CD4-positive, alpha-beta T cell treated with Interleukin-21 for 1 hour (primary cell): Measurements from ENCODE around the gene FKBP5.
A peak's percentile ranks its signal among the peaks of the same experiment; 100 is the strongest.
"Not testable (repeated sequence)": the region's sequence is repeated elsewhere in the genome, so short reads cannot be mapped to it uniquely, and the experiment has no call there.

Experiments
- DNase-seq: peaks from one replicate; pipeline ENCODE4 v3.0.0-alpha.2; 2020

Gene FKBP5

GRCh38 chr6:35607517-35608233 lies 81.0 kb downstream of the FKBP5 start:
- DNase-seq: no peak

- DNase-seq: no peak
Observed at GRCh38 chr6:35605600-35605999, 83.1 kb downstream of the FKBP5 start.

- no peak for DNase-seq
Observed at GRCh38 chr6:35603326-35604202, 85.2 kb downstream of the FKBP5 start.

DNA sequence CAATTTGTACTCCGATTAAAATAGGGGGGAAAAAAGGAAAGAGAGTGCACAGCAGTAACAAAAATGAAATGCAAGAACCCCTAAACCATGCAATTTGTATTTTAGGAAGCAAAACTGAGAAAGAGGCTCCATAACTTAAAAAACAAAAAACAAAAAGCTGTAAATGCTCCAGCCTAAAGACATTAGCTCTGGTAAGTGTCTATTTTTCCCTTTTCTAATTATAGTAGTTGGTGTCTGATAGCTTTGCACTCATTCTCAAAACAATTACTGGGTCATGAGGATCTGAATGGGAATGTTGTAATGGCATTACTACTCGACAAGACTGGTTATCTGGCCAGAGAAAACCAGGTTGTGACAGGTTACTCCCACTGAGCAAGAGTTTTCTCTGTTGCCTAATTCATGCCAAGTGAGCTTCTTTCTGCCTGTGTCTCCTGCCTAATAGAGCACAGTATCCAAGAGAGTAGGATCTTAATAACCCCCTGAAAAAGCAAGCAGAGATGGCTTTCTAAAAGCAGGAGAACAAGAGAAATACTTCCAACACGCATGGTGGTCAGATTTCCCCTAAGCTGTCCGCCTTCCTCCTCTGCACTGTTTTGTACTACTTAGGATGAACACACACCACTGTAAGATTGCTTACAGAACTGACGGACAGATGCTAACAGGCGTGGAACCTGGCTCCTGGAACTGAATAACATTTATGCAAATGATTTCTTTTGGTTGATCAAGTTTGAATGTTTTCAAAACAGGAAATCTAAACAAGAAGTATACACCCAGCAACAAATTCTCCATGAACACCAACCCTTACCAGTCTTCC lies 86.4 kb downstream of the FKBP5 start:
- peak; percentile 29 for DNase-seq

- DNase-seq: peak; percentile 83
Observed at GRCh38 chr6:35601331-35602132, 87.2 kb downstream of the FKBP5 start.

- DNase-seq: peak; percentile 32
Observed at GRCh38 chr6:35600659-35601125, 88.0 kb downstream of the FKBP5 start.

GRCh38 chr6:35599761-35600658 lies 88.7 kb downstream of the FKBP5 start:
- DNase-seq: no peak

GRCh38 chr6:35598621-35599020 lies 90.1 kb downstream of the FKBP5 start:
- not testable (repeated sequence) for DNase-seq

DNA sequence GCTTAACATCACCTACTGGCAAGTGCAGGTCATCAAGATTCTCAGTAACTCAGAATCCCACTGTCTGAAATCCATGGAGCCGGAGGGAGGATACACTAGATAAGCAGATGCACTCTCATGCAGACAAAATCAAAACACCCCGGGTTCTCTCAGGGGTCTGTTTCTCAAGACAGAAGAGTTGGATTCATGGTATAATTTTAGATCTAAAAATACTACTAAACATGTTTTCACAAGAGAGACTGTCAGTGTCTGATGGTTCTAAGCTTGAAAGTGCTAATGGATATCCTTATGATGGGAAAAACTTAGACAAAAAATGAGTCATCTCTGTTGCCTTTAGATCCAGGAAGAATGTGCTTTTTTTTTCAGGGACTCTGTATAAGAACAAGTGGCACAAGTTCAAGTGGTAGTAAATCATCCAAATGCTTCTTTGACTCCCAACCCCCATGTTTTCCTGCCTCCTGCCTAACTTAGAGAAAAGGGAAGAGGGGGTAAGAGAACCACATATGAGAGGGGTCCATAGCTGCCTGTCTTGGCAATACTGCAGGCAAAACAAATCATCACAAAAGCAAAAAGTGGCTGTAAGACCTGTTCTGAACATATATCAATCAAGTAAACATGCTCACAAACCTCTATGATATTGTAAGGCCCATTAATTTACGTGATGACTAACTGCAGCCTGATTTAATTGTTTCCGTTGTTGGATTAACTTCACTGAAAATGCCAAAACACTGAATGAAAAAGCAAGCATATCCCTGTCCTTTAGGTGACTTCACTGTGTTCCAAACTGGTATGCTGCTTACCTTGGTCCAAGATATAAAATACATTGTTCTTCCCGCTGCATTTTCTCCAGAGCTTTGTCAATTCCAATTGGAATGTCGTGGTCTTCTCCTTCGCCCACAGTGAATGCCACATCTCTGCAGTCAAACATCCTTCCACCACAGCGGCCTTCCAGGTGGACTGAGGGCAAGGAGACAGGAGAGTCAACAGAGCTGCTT lies 92.0 kb downstream of the FKBP5 start:
- DNase-seq: no peak

DNA sequence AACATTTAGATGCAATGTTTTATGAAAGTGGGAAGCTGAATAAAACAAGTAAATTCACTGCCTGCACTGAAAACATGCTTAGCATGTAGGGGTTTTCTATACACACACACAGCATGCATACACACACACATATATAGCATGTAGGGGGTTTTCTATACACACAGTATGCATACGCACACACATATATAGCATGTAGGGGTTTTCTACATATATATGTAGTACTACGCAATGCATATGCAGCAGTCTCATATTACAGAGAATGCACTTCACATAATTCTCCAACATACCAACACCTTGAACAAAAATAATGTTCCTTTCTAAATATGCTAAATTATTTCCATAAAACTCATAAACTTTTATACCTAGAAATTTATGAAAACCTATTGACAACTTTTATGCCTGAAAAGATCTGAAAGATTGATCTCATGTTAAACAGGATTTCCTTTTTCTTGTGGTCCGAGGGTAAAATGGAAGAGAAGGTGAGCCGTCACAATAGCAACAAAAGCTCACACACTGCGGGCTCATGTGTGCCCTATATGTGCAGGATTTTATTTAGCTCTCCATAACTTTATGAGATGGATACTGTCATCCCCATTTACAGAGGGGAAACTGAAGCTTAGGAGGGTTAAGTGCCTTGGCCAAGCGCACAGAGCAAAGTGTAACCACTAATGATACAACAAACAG lies 94.1 kb downstream of the FKBP5 start:
- peak; percentile 22 for DNase-seq

GRCh38 chr6:35592178-35592577 lies 96.5 kb downstream of the FKBP5 start:
- no peak for DNase-seq

DNA sequence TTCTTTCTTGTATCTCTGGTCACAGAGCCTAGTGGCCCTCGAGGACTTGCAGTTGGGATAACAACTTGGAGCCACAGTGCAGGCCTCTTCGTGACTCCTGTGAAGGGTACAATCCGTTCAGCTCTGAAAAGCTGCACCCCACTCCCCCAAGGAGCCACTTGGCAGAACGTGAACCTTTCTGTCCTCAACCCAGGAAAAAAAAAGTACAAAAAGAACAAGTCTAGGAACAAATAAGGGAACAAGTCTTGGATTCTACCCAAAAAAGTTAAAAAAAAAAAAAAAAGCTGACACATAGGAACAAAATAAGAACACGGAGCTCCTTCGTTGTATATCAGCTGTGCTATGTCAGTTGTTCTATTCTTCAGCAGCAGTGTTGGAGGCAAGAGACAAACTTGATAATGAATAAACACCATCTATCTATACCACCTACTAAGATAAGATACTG lies 98.1 kb downstream of the FKBP5 start:
- DNase-seq: no peak

DNA sequence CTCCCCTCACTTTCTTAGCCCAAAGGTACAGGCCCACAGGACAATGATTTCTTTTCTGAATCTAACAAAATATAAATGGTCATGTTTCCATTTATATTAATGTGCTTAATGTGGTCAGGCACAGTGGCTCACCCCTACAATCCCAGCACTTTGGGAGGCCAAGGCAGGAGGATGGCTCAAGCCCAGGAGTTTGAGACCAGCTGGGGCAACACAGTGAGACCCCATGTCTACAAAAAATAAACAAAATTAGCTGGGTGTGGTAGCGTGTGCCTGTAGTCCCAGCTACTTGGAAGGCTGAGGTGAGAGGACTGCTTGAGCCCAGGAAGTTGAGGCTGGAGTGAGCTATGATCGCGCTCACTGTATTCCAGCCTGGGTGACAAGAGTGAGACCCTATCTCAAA lies 98.8 kb downstream of the FKBP5 start:
- DNase-seq: no peak

- DNase-seq: no peak
Observed at GRCh38 chr6:35589201-35589739, 99.4 kb downstream of the FKBP5 start.

DNA sequence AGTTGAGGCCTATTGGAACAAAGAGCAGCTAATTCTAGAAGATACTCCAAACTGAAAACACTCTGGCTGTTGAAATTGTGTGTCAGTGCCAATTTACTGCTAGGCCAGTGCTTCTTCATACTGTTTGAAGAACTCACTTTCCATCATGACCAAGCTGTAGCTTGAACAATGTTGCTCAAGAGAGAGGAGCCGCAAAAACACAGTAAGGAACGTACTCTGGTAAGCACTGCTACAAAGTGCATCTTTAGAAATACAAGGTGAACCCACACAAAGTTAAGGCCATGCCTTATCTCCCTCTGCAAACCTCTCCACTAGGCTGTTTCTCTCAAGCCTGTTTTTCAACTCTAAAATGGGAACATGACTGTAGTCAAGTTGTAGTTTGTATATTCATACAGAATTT lies 101.5 kb downstream of the FKBP5 start:
- no peak for DNase-seq

DNA sequence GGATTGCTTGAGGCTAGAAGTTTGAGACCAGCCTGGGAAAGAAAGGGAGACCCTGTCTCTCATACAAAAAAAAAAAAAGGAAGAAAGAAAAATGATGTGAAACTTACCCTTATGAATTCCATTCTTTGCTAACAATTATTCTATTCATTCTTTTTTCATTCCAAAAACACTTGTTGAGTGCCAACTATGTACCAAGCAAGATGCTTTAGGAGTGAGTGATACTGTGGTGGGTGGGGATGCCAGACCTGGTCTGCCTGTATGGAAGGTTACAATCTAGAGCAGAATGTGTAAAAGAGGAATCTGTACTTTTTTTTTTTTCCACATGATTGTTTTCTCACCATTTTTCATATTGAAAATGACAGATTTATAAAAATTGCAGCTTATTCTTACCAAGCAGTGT lies 102.2 kb downstream of the FKBP5 start:
- no peak for DNase-seq

GRCh38 chr6:35585658-35586057 lies 103.1 kb downstream of the FKBP5 start:
- DNase-seq: no peak

- DNase-seq: peak; percentile 81
Observed at GRCh38 chr6:35583893-35584688, 104.6 kb downstream of the FKBP5 start.
